Measurements from ENCODE around the gene MORN1.

DNA sequence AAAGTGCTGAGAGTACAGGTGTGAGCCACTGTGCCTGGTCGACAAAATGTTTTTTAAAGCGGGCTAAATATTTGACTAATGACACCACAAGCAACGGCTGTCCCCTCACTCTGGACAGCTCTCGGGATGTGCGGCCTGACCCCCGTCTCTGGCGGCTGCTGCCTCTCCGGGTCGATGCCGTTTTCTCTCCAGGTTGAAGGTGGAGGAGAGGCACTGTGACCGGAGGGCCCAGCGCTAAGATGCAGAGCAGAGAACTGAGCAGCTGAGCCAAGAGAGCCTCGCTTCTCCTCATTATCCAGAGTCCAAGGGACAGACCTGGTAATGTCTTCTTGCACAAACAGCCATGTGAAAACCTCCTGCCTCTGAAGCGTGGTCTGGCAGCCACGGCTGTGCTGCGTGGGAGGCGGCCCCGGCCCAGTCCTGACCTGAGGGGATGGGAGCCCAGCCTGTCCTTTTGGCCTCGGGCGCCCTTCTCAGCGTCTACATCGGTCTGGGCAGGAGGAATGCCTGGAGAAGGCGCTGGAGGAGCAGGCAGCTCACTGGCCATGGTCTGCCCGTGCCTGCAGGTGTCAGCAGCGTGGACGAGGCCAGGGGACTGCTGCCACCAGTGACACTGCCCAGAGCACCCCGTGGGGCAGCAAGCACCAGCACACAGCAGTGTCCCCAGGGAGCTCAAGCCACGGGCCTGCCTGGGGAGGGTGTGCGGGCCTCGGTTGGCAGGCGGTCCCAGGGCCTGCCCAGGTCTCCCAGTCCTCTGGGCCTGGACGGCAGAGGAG is 10.3 kb downstream of the MORN1 start:
- TF ChIP-seq POLR2A (IDR thresholded peaks at IDR 0.05) = no peak
- TF ChIP-seq CTCF (IDR thresholded peaks at IDR 0.05) = no peak
